ENCODE results near the gene ZDHHC8. TPM values are rescaled to one million over a fixed set of nuclear protein-coding genes. Genes with fewer than 3 reads are reported as not detected.

ZDHHC8 gene
- total RNA-seq, 4 donors from 2014 or later: 11.8 to 27.8 (median 16.4) TPM

DNA sequence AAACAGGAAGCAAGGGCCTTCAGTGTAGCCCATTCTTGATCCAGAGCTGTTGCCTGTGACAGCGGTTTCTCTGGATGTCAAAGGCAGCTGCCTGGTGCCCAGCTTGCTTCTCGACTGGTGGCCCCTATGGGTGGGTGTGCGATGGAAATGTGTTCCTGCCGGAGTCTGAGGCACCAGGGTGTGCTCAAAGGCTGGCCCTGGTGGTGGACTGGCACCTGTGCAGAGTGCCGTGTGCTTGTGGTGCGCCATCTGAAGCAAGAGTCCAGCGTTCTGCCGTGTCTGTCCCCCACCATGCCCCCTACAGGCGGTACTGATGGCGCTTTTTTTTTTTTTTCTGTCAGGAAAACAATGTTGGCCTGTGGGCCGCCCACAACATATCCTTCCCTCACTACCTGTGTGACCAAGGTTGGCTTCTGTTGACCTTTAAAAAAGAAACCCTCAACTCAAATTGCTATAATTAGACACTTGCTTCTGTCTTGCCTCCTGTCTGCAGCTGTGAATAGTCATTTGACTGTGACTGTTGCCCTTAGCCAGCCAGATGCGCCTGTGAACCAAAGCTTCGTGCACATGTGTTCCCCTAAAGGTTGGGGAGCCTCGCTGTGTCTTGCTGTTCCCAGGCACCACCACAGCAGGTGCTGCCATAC is 20.4 kb upstream of the ZDHHC8 start:
- Histone ChIP-seq H3K27ac (no peak overlapping the region), H3K4me1 (peaks cover 0 to 19% (median 8%) of the 10 kb centered on the region in 3 donors), H3K36me3 (peaks cover 0 to 100% of the 10 kb centered on the region in 2 donors), H3K4me3 (no peak overlapping the region), H3K9me3 (no peaks in the 10 kb centered on the region), H3K27me3 (no peaks in the 10 kb centered on the region)
- TF ChIP-seq POLR2AphosphoS5 (IDR thresholded peaks at IDR 0.05) (no peak), EP300 (IDR thresholded peaks at IDR 0.05) (no peak), POLR2A (IDR thresholded peaks at IDR 0.05) (no peak)
- TF ChIP-seq, protein P1, sequence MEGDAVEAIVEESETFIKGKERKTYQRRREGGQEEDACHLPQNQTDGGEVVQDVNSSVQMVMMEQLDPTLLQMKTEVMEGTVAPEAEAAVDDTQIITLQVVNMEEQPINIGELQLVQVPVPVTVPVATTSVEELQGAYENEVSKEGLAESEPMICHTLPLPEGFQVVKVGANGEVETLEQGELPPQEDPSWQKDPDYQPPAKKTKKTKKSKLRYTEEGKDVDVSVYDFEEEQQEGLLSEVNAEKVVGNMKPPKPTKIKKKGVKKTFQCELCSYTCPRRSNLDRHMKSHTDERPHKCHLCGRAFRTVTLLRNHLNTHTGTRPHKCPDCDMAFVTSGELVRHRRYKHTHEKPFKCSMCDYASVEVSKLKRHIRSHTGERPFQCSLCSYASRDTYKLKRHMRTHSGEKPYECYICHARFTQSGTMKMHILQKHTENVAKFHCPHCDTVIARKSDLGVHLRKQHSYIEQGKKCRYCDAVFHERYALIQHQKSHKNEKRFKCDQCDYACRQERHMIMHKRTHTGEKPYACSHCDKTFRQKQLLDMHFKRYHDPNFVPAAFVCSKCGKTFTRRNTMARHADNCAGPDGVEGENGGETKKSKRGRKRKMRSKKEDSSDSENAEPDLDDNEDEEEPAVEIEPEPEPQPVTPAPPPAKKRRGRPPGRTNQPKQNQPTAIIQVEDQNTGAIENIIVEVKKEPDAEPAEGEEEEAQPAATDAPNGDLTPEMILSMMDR (IDR thresholded peaks at IDR 0.05): no peak
- no peak for ATAC-seq
- WGBS, 2 donors (ENCODE audit: low coverage in 1 of 2): 39 to 60% methylated on average over 6 to 9 of the region's 14 CpGs

DNA sequence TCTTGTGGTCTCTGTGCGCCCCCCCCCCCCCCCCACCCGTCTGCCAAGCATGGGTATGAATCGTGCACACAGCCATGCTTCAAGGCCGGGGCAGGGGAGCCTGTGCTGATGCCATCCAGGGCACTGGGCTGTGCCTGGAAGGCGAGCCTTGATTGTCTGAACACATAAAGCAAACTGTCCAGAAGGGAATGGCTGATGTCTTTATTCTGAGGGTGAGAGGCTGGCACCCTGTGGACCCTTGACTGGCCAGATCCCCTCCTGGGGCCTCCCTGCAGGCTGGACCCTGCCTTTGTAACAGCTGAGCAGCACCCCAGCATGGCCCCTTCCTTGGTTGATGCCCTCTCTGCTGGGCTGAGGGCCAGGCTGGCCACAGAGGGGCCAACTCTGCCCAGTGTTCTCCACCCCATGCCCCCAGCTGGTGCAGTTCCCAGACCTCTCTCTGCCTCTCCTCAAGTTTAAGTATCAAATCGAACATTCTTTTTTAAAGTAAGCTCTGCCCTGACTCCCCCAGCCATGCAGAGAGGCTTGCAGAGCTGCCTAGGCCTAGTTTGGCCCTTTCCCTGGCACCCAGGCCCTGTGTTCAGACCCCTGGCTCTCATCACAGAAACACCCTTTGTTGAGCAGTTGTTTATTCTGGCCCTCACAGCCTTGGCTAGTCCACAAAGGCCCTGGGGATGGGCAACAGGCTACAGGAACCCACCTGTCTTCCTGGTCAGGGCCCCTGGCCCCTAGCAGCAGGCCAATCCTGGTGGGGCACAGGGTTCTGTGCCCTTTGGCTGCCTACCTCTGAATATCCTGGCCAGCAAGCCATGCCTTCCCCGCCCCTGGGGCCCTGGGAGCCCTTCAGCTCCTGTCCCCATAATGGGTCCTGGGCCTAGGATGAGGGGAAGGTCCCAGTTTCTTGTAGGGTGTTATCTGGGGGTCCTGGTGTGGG is 19.6 kb upstream of the ZDHHC8 start:
- ATAC-seq: no peak
- peaks cover 0 to 26% (median 12%) of the 10 kb centered on the region in 3 donors for H3K4me1 ChIP-seq
- H3K4me3 ChIP-seq: no peak overlapping the region
- no peaks in the 10 kb centered on the region for H3K9me3 ChIP-seq
- peaks cover 0 to 92% of the 10 kb centered on the region in 2 donors for H3K36me3 ChIP-seq
- WGBS, 2 donors (ENCODE audit: low coverage in 1 of 2): 11 to 20% methylated on average over 1 of the region's 7 CpGs
- peak overlapping the region in 2 of 4 donors; percentile 1 to 14 for H3K27ac ChIP-seq
- H3K27me3 ChIP-seq: no peaks in the 10 kb centered on the region
- TF ChIP-seq POLR2AphosphoS5 (IDR thresholded peaks at IDR 0.05) (no peak), POLR2A (IDR thresholded peaks at IDR 0.05) (no peak), EP300 (IDR thresholded peaks at IDR 0.05) (no peak)
- TF ChIP-seq, protein P1 (IDR thresholded peaks at IDR 0.05): no peak

DNA sequence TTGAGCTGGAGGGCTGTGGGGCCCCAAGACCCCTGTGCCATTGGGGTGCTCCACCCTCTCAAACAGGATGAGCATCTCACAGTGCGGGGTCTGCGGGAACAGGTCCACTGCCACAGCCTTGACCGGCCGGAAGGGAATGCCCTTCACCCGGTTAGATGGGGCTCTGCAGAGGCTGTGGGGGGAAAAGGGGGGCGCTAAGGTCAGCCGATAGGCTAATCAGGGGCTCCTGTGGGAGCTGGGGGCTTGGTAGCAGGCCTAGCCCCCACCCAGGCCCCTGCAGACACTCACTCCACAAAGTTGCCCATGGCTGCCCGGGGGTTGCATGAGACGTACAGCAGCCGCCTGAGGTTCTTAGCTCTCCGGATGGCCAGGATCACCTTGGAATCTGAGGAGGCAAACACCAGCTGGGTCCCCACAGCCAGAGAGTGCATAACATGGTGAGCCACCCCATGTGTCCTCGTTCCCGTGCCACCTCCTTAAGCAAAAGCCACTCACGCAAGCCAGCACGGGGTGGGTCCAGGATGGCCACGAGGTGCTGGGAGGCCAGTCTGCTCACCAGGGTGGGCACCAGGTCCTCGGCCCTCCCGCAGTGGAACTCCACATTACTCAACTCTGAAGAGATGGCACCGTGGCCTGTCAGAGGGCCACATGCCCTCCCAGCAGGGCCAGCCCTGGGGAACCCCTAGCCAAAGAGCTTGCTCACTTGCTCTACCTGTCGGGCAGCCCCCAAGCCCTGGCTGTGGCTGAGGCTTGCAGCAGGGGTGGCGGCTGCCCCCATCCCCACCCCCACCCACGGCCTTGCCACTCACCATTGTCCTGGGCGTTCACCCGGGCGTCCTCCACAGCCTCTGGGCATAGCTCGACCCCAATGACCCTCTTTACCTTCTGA is 18.7 kb upstream of the ZDHHC8 start:
- Histone ChIP-seq H3K36me3 (peaks cover 0 to 83% of the 10 kb centered on the region in 2 donors), H3K27me3 (no peaks in the 10 kb centered on the region), H3K27ac (peak overlapping the region in 2 of 4 donors; percentile 11 to 14), H3K4me1 (peaks cover 0 to 29% (median 12%) of the 10 kb centered on the region in 3 donors), H3K4me3 (no peak overlapping the region), H3K9me3 (no peaks in the 10 kb centered on the region)
- TF ChIP-seq POLR2AphosphoS5 (IDR thresholded peaks at IDR 0.05) (no peak), POLR2A (IDR thresholded peaks at IDR 0.05) (no peak), EP300 (IDR thresholded peaks at IDR 0.05) (no peak)
- TF ChIP-seq, protein P1 (IDR thresholded peaks at IDR 0.05): no peak
- ATAC-seq: no peak
- 80% methylated on average over 1 of the region's 26 CpGs; no CpG with 5 or more reads in 1 of the 2 donors for WGBS, 2 donors (ENCODE audit: low coverage in 1 of 2)

DNA sequence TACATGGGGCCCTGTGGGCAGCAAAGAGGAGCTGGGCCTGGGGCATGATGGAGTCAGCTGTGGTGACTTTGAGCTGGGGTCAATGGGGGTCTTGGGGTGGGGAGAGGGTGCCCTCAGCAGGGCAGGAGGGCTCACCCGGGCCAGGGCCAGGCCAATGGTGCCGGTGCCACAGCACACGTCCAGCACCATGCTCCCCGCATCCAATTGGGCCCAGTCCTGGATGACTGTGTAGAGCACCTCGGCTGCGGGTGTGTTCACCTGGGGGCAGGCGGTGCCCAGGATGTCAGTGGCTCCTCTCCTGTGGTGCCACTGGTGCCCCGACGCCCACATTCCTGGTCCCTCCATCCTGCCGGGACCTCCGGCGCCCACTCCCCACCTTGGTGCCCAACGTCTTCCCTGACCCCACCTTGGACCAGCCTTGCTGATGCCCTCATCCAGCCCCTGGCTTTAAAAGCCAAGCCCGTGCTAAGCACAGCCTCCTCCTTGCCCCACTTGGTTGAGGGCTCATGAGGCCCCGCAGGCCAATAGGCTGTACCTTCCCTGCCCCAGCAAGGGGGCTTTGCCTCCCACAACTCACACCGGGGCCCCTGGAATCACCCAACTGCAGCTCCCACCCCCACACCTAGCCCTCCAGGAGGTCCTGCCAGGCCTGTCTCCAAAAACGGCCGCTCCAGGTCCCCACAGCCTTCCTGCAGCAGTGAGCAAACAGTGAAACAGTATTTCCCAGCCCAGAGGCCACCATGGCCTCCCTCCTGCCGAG is 17.9 kb upstream of the ZDHHC8 start:
- no peak for ATAC-seq
- peaks cover 0 to 38% (median 19%) of the 10 kb centered on the region in 3 donors for H3K4me1 ChIP-seq
- no peak overlapping the region for H3K4me3 ChIP-seq
- WGBS, 2 donors (ENCODE audit: low coverage in 1 of 2): 60 to 93% methylated on average over 1 to 6 of the region's 19 CpGs
- TF ChIP-seq POLR2AphosphoS5 (IDR thresholded peaks at IDR 0.05) (no peak), EP300 (IDR thresholded peaks at IDR 0.05) (no peak), POLR2A (IDR thresholded peaks at IDR 0.05) (no peak)
- TF ChIP-seq, protein P1 (IDR thresholded peaks at IDR 0.05): no peak
- H3K9me3 ChIP-seq: no peaks in the 10 kb centered on the region
- H3K27me3 ChIP-seq: no peaks in the 10 kb centered on the region
- H3K36me3 ChIP-seq: peaks cover 0 to 75% of the 10 kb centered on the region in 2 donors
- H3K27ac ChIP-seq: peak overlapping the region in 2 of 4 donors; percentile 11 to 14
